HFFc6 (cell line): Measurements from ENCODE around the gene PRR5. TPM values are rescaled to one million over a fixed set of nuclear protein-coding genes. Genes with fewer than 3 reads are reported as not detected.

Experiments used
- DNase-seq: peaks from one replicate; pipeline ENCODE4 v3.0.0-alpha.2; 2018
- H3K27ac Mint-ChIP-seq: 2 replicates; pipeline ENCODE4 v1.8.0; 2020; ENCODE audit warnings: mild to moderate bottlenecking, mixed read lengths
- H3K27me3 Mint-ChIP-seq: 2 replicates; pipeline ENCODE4 v1.8.0; 2021; ENCODE audit warnings: mild to moderate bottlenecking, moderate library complexity, mixed read lengths; ENCODE audit not compliant: insufficient read depth
- H3K36me3 Mint-ChIP-seq: 2 replicates; pipeline ENCODE4 v1.8.0; 2021; ENCODE audit warnings: low read depth, mixed read lengths
- H3K4me1 Mint-ChIP-seq: 2 replicates; pipeline ENCODE4 v1.8.0; 2020; ENCODE audit warnings: low read depth, mixed read lengths
- H3K4me3 Mint-ChIP-seq: 2 replicates; pipeline ENCODE4 v1.8.0; 2020; ENCODE audit warnings: mild to moderate bottlenecking, moderate library complexity, mixed read lengths
- H3K9me3 Mint-ChIP-seq: 2 replicates; pipeline ENCODE4 v1.8.0; 2020; ENCODE audit warnings: mild to moderate bottlenecking, mixed read lengths
- total RNA-seq, 6 experiments: library from RNA; stranded (reverse); fragmentation: NEBNext Ultra II Directional; extraction: Animal tissue kit (Norgen Biotek cat#: 25700); gene quantifications; 2 replicates in 1 of 6; 3 replicates in 5 of 6; pipeline ENCODE4 v1.2.3, GENCODE V29; 2021
- TF ChIP-seq, protein P1 (sequence below): fragments of 200-600 bp; sonication (generic); IDR thresholded peaks from 2 replicates; pipeline ENCODE4 v1.5.0; 2021; ENCODE audit warnings: antibody characterized with exemption, mild to moderate bottlenecking

PRR5 gene
- total RNA-seq, 6 experiments from 2014 or later = 4.6 to 12.7 (median 5.2) TPM

DNA sequence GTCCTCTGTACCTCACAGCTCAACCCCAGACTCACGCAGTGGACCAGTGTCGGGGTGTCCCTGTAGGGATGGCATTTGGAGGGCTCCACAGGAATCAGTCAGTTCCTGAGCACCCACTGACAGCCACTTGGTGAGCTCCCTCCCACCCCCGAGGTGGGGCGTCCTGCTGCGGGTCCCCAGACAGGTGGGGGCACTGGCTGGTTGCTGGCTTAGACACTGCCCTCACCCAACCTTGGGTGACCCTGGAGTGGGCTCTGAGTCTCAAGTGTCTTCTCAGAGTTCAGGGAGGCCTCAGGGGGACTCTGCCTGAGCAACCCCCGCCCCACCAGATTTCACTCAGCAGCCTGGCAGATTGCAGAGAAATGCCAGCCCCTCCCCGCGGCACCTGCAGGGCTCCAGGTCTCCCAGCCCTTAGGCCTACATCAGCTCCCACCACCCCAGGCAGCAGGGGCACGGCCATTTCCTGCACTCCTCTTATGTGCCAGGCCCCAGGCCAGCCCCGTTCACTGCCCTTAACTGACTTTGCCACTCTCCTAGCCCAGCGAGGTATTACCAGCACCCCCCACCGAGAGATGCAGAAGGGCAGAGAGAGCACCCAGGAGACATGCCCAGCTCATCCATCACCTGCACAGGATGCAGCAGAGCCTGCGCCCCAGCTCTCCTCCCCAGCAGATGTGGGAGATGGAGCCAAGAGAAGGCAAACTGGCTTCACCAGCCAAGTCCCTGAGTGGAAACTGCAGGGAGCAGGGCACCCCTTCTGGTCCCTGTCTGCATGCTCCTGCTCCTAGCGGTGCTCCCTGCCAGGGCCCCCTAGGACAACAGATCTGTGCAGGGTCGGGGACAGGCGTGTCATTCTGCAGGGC lies 2.4 kb downstream of the PRR5 start:
- Mint-ChIP-seq H3K9me3 (no peaks in the 10 kb centered on the region), H3K4me1 (peaks cover 28% of the 10 kb centered on the region), H3K36me3 (no peaks in the 10 kb centered on the region), H3K27me3 (peaks cover 4% of the 10 kb centered on the region), H3K27ac (no peak overlapping the region), H3K4me3 (no peak overlapping the region; the same call in 1 of the 2 replicates)
- no peak for DNase-seq
- TF ChIP-seq, protein P1, sequence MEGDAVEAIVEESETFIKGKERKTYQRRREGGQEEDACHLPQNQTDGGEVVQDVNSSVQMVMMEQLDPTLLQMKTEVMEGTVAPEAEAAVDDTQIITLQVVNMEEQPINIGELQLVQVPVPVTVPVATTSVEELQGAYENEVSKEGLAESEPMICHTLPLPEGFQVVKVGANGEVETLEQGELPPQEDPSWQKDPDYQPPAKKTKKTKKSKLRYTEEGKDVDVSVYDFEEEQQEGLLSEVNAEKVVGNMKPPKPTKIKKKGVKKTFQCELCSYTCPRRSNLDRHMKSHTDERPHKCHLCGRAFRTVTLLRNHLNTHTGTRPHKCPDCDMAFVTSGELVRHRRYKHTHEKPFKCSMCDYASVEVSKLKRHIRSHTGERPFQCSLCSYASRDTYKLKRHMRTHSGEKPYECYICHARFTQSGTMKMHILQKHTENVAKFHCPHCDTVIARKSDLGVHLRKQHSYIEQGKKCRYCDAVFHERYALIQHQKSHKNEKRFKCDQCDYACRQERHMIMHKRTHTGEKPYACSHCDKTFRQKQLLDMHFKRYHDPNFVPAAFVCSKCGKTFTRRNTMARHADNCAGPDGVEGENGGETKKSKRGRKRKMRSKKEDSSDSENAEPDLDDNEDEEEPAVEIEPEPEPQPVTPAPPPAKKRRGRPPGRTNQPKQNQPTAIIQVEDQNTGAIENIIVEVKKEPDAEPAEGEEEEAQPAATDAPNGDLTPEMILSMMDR = no peak

- Mint-ChIP-seq H3K9me3 (no peaks in the 10 kb centered on the region), H3K27me3 (peaks cover 4% of the 10 kb centered on the region), H3K4me3 (no peak overlapping the region), H3K4me1 (peaks cover 23% of the 10 kb centered on the region), H3K36me3 (no peaks in the 10 kb centered on the region), H3K27ac (no peak overlapping the region)
- TF ChIP-seq, protein P1 = no peak
- DNase-seq = no peak
Measured at GRCh38 chr22:44705022-44705297, 3.0 kb downstream of the PRR5 start.

- no peak overlapping the region for H3K4me3 Mint-ChIP-seq
- no peaks in the 10 kb centered on the region for H3K9me3 Mint-ChIP-seq
- TF ChIP-seq, protein P1 = no peak
- no peak overlapping the region for H3K27ac Mint-ChIP-seq
- H3K36me3 Mint-ChIP-seq = no peaks in the 10 kb centered on the region
- H3K27me3 Mint-ChIP-seq = peaks cover 4% of the 10 kb centered on the region
- H3K4me1 Mint-ChIP-seq = peaks cover 23% of the 10 kb centered on the region
- DNase-seq = no peak
Measured at GRCh38 chr22:44706488-44706887, 4.5 kb downstream of the PRR5 start.

DNA sequence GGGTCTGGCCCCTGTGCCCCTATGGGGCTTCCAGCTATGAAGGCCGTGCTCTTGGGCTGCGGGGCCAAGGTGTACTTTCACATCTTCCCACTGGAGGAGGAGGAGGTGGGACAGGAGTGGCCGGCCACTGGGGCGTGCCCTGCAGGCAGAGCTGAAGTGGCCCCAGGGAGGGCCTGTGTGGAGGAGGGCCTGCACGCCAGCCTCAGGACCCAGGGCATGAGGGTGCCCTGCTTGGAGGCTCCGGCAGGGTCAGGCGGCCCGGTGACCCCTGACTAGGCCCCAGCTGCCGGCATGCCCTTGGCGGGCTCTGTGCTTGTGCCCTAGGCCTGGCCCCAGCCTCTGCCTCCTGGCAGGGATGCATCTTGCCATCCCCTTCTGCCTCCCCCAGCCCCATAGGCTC lies 5.2 kb downstream of the PRR5 start:
- peaks cover 4% of the 10 kb centered on the region for H3K27me3 Mint-ChIP-seq
- no peak for DNase-seq
- no peak overlapping the region for H3K27ac Mint-ChIP-seq
- H3K4me1 Mint-ChIP-seq = peaks cover 23% of the 10 kb centered on the region
- TF ChIP-seq, protein P1 = no peak
- no peaks in the 10 kb centered on the region for H3K9me3 Mint-ChIP-seq
- no peak overlapping the region for H3K4me3 Mint-ChIP-seq
- H3K36me3 Mint-ChIP-seq = no peaks in the 10 kb centered on the region

GRCh38 chr22:44707752-44708151 lies 5.7 kb downstream of the PRR5 start:
- Mint-ChIP-seq H3K9me3 (no peaks in the 10 kb centered on the region), H3K4me1 (peaks cover 23% of the 10 kb centered on the region)

More at GRCh38 chr22:44707752-44708151, 5.7 kb downstream of the PRR5 start:
- Mint-ChIP-seq H3K36me3 (no peaks in the 10 kb centered on the region), H3K27me3 (peaks cover 6% of the 10 kb centered on the region), H3K27ac (peak overlapping the region; percentile 71), H3K4me3 (no peak overlapping the region)
- peak; percentile 63 for DNase-seq
- TF ChIP-seq, protein P1 = no peak
